K562 (cell line): ENCODE results near the gene RNPEP. TPM values are rescaled to one million over a fixed set of nuclear protein-coding genes. Genes with fewer than 3 reads are reported as not detected.
A peak's percentile ranks its signal among the peaks of the same experiment; 100 is the strongest.

Source experiments
- CTBP1 ChIP-seq: fragments of 450-650 bp; IDR thresholded peaks from 2 replicates; pipeline ENCODE4 v1.6.1; 2016; ENCODE audit warnings: borderline replicate concordance
- FOXM1 ChIP-seq, 2 experiments: fragments of 450-650 bp in 1 of 2; sonication (generic) in 1 of 2; formaldehyde crosslinking in 1 of 2; IDR thresholded peaks; 2 replicates each; pipeline versions ENCODE4 v1.6.1 to v1.9.0; 2017 to 2022; ENCODE audit warnings: low read depth in 2 of 2, mild to moderate bottlenecking in 2 of 2, missing genetic modification reagents in 1 of 2, moderate library complexity in 1 of 2
- HCFC1 ChIP-seq: IDR thresholded peaks from 2 replicates; pipeline ENCODE4 v1.6.1; 2012; ENCODE audit warnings: low read depth, low read length, improper control_type of control experiment
- HEY1 ChIP-seq: fragments of 250-450 bp; sonication (Bioruptor Pico); IDR thresholded peaks from 2 replicates; pipeline ENCODE4 v1.5.0; 2020; ENCODE audit warnings: mild to moderate bottlenecking, moderate library complexity, borderline replicate concordance
- KDM4B ChIP-seq, 2 experiments: fragments of 450-650 bp in 1 of 2; sonication (generic) in 1 of 2; IDR thresholded peaks; 2 replicates each; pipeline ENCODE4 v1.6.1; 2016 to 2017; ENCODE audit warnings: borderline replicate concordance in 2 of 2, antibody characterized with exemption in 1 of 2, low read depth in 1 of 2, mild to moderate bottlenecking in 1 of 2
- MCM2 ChIP-seq: fragments of 450-650 bp; IDR thresholded peaks from 2 replicates; pipeline ENCODE4 v1.6.1; 2017; ENCODE audit warnings: low read depth, mild to moderate bottlenecking
- MGA ChIP-seq: fragments of 450-650 bp; IDR thresholded peaks from 2 replicates; pipeline ENCODE4 v1.6.1; 2016; ENCODE audit warnings: mild to moderate bottlenecking, moderate library complexity
- STAG1 ChIP-seq: sonication (generic); formaldehyde crosslinking; IDR thresholded peaks from 2 replicates; pipeline ENCODE4 v1.5.0; 2020; ENCODE audit warnings: missing genetic modification reagents, borderline replicate concordance
- THRAP3 ChIP-seq: fragments of 450-650 bp; IDR thresholded peaks from 2 replicates; pipeline ENCODE4 v1.6.1; 2016; ENCODE audit warnings: mild to moderate bottlenecking, inconsistent platforms, borderline replicate concordance
- ZNF707 ChIP-seq: fragments of 250-450 bp; sonication (Bioruptor Pico); conservative IDR thresholded peaks from 2 replicates; pipeline ENCODE4 v1.8.0; 2022; ENCODE audit warnings: inconsistent platforms, mild to moderate bottlenecking, moderate library complexity
- polyA plus RNA-seq, 8 experiments: library from polyadenylated mRNA; depleted of rRNA in 4 of 8; stranded (reverse) in 5 of 8; unstranded in 3 of 8; fragments of >200 nt; fragmentation: Nextera tagmentation in 2 of 8; fragmentation: Illumina TruSeq in 1 of 8; extraction: Ambion mirVana in 2 of 8; extraction: Trizol in 1 of 8; gene quantifications; 2 replicates each; pipeline versions ENCODE4 v1.2.1 to v1.2.3, GENCODE V29; 2011 to 2014; ENCODE audit warnings: inconsistent platforms in 1 of 8, missing spikeins in 1 of 8
- total RNA-seq, 7 experiments: library from RNA; depleted of rRNA in 6 of 7; stranded (reverse); fragments of >200 nt in 6 of 7; fragmentation: Illumina TruSeq in 2 of 7; extraction: Trizol in 2 of 7; gene quantifications; 2 replicates each; pipeline versions ENCODE4 v1.2.1 to v1.2.3, GENCODE V29; 2011 to 2021; ENCODE audit warnings: low replicate concordance in 1 of 7
- TF ChIP-seq, protein P1 (sequence below): sonication (generic); IDR thresholded peaks from 2 replicates; pipeline ENCODE4 v1.6.1; 2016
- TF ChIP-seq, protein P2 (sequence below): fragments of 250-450 bp; sonication (Bioruptor Pico); IDR thresholded peaks from 2 replicates; pipeline ENCODE4 v1.8.0; 2021; ENCODE audit warnings: moderate library complexity, mild to moderate bottlenecking, inconsistent platforms

Gene RNPEP
- total and polyA plus RNA-seq, 9 of the 15 experiments (the other 6 are each of a cell fraction or from before 2014, with no cell fraction given): 27.5 to 131 (median 63.4) TPM

GRCh38 chr1:201955009-201955728 is 27.3 kb upstream of the RNPEP start, which contains the start of gene TIMM17A (continued):
- TF ChIP-seq MGA (peak; percentile 72), HEY1 (CRISPR knock-in tag) (0 out of 2 replicates have a peak, but pooled peaks have one; percentile 48), ZNF707 (CRISPR knock-in tag) (0 out of 2 replicates have a peak, but pooled peaks have one; percentile 42), MCM2 (no peak), HCFC1 (peak; percentile 72), KDM4B (IDR thresholded peaks at IDR 0.05; ENCODE audit: borderline replicate concordance in 2 of 2, low read depth in 1 of 2) (0 out of 4 replicates have a peak, but pooled peaks of 1 of the 2 experiments have one; percentile 50), STAG1 (CRISPR knock-in tag) (0 out of 2 replicates have a peak, but pooled peaks have one; percentile 26), FOXM1 (IDR thresholded peaks at IDR 0.05; ENCODE audit: low read depth) (0 out of 2 replicates have a peak, but pooled peaks have one; percentile 35), FOXM1 (CRISPR knock-in tag; IDR thresholded peaks at IDR 0.05; ENCODE audit: low read depth) (peak; percentile 91), CTBP1 (peak; percentile 80; the same call in 1 of the 2 replicates), THRAP3 (no peak)
- TF ChIP-seq, protein P1, sequence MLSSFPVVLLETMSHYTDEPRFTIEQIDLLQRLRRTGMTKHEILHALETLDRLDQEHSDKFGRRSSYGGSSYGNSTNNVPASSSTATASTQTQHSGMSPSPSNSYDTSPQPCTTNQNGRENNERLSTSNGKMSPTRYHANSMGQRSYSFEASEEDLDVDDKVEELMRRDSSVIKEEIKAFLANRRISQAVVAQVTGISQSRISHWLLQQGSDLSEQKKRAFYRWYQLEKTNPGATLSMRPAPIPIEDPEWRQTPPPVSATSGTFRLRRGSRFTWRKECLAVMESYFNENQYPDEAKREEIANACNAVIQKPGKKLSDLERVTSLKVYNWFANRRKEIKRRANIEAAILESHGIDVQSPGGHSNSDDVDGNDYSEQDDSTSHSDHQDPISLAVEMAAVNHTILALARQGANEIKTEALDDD: 0 out of 2 replicates have a peak, but pooled peaks have one; percentile 28
- TF ChIP-seq, protein P2, sequence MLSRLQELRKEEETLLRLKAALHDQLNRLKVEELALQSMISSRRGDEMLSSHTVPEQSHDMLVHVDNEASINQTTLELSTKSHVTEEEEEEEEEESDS: no peak
